Left renal pelvis (tissue), 4 donors: ENCODE measurements around the gene PSAPL1. TPM values are rescaled to one million over a fixed set of nuclear protein-coding genes. Genes with fewer than 3 reads are reported as not detected.
A peak's percentile ranks its signal among the peaks of the same experiment; 100 is the strongest.

Experiments used
- DNase-seq, 4 donors: peaks; one replicate each; pipeline ENCODE4 v3.0.0-alpha.2; 2013; ENCODE audit warnings: low read depth in 4 of 4, low spot score in 3 of 4
- polyA plus RNA-seq, 4 donors: library from polyadenylated mRNA; unstranded; fragments of 120-200 nt; gene quantifications; one replicate each; pipeline ENCODE4 v1.2.1, GENCODE V29; 2013; ENCODE audit not compliant: insufficient read length in 4 of 4

PSAPL1 gene, protein sequence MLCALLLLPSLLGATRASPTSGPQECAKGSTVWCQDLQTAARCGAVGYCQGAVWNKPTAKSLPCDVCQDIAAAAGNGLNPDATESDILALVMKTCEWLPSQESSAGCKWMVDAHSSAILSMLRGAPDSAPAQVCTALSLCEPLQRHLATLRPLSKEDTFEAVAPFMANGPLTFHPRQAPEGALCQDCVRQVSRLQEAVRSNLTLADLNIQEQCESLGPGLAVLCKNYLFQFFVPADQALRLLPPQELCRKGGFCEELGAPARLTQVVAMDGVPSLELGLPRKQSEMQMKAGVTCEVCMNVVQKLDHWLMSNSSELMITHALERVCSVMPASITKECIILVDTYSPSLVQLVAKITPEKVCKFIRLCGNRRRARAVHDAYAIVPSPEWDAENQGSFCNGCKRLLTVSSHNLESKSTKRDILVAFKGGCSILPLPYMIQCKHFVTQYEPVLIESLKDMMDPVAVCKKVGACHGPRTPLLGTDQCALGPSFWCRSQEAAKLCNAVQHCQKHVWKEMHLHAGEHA
- polyA plus RNA-seq, result not detected

DNA sequence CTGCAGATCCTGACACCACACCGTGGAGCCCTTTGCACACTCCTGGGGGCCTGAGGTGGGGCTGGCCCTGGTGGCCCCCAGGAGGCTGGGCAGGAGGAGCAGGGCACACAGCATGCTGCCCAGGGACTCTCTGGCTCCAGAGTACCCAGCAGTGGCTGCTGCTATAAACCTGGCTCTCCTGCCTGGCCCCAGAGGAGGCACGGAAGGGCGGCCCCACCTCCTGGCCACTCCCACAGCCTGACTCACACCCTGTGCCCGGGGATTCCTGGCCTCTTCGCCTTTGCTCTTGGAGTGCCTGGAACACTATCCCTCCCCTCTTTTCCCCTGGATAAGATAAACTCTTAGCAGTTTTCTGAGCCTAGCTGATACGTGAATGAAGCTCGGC is at the start of gene PSAPL1:
Gene PSAPL1, minus strand, starts transcription at position 165 of the 385 bp plus-strand sequence. Its CDS starts 51 bp downstream, at position 114.
- DNase-seq, result no peak

DNA sequence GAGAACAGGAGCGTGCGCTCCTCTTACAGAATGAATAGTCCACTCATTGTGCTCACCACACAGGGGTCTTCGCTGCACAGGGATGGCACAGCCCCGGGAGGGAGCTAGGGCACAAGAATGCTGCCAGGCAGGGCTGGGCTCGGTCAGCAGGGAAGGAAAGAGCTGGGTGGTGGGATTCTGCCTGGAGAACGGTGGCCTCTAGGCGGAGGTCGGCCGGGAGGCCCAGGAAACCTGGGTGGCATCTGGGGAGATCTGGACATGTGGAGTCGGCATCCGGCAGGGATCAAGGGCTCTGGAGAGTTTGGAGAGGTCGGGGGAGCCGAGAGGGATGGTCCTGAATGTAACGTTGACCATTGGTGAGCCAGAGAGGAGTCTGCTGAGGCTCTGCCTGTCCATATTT is 46.5 kb upstream of the PSAPL1 start:
- DNase-seq, result no peak

DNA sequence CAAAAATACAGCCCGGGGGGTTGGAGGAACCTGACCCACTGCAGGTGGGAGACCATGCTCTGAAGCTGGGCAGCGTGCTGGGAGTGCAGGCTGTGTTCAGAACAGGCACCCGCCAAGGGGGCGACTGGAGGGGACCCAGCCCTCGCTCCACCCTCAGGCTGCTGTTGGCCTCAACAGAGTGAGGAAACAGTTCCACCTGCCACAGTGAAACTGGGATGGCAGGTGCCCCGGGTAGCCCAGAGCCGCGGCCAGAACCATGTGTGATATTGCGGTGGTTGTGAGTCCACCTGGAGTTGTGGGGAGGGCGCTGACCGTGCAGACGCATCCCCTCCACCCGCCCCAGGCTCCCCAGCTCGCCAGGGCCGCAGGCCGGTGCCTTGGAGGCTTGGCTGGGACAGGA is 45.7 kb upstream of the PSAPL1 start:
- DNase-seq, result no peak

DNA sequence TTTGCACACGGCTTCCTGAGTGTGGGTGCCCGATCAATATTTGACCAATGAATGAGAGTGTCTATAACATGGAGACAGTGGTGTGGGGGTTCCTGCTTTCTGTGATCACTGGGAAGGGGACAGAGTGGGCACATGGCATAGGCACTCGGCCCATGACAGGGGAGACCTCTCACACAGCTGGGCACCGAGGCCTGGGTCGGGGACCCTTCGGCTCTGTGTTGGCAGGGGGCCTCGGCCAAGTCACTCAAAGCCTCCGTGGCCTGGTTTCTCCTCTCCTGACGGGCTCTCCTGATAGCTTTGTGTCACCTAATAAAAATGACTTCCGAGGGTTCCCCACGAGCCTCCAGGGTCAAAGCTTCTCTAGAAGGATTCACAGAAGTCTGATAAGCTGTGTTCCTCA is 43.9 kb upstream of the PSAPL1 start:
- DNase-seq, result no peak

DNA sequence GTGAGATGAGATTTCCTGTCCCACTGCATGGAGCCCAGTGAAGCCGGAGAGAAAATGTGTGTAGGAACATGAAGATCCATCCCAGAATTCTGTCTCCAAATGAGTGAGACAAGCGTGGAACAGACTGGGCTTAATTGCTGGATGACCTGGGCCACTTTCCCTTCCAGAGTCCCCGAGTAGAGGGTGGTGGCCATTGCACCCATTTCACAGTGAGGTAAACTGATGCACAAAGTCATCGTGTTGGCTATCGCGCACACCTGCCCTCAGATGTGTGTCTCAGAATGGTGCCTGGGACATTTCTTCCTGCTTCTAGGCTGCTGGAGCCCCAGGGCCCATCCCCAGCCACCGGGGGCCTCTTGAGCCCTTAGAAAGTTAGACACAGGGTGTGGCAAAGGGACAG is 43.0 kb upstream of the PSAPL1 start:
- no peak for DNase-seq

DNA sequence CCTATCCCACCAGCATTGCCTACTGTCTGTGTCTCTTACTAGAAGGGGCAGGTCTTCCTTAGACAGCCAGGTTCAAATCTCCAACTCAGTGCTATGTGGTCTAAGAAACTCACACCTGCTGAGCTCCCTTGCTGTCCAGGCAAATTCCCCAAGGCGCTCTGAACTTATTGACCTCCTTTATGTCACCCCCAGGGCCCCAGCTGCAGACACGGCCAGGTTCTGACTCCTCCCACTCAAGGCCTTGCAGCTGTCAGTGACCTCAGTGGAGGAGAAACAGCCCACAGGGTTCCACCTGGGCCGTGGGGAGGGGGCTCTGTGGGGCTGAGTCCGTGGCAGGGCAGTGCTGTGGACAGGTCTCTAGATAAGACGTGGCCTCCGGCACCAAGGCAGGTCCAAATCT is 42.1 kb upstream of the PSAPL1 start:
- no peak for DNase-seq

DNA sequence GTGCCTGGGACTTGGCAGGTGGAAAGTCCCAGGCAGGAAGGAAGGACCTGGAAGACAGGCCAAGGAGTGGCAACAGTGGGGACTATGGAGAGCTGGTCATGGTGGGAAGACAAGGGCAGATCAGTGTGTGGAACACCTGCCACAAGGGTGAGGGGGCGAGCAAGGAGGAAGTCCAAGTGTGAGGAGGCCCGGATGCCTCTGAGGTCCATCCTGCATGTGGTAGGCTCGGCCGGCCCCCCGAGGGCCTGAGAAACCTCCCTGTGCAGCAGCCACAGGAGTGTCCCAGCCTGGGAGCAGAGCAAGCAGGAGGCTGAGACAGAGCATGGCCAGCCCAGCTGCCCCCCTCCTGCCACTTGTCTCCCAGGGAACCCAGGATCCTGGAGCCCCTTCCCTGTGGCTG is 40.5 kb upstream of the PSAPL1 start:
- no peak for DNase-seq

DNA sequence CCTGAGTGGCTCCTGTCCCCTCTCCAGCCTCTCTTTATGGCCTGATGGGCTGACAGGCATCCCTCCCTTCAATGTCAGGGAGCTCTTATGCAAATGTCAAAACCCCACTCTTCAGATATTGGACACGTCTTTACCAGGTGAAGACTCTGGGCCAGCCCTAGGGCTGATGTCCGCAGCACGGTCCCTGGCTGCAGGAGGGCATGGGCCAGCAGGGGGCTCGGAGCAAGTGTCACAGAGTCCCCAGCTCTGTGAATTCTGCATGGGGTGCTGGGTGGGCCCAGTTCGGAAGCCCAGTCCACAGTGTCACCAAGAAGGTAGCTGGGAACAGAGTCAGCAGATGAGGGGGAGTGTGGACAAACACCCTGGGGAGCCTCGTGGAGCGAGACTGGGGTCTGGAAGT is 39.6 kb upstream of the PSAPL1 start:
- DNase-seq, result no peak

DNA sequence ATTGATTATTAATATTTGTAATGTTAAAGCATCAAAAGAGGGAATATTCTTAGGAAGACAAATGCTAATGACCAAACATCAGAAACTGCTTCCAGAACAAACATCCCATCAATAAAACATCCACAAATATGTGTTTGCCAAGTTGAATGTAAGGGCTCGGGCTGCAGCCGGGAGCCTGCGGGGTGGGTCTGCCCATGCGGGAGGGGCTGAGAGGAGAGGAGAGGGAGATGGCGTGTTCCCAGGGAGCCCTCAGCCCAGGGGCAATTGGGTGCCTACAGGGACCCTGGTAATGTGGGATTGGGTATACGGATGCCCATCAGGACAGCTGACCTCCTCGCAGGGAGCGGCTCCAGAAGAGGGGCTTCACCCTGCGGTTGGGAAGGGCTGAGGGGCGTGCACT is 38.4 kb upstream of the PSAPL1 start:
- no peak for DNase-seq

DNA sequence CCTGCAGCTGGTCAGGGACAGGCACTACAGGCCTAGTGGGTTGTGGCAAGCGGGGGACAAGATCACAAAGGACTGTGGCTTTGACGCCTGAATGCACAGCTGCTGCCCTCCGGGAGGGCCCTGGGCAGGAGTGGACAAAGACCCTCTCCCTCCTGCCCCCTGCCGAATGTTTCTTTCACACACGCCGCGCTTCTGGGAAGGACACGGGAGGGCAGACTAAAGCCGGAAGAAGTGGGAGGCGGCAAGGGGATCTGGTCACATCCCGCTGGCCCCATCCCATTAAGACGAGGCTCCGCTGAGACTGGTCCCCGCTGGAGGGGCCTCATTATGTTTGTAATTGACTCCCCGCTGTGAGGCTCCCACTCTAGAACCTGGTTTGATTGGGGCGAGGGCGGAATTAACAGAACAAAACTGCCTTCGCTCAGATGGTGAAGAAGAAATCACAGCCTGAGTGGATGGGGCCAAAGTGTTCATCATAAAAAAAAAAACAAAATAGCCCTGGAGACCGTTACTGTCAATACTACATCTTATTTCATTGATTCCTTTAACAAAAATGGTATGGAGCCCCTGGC is 37.8 kb upstream of the PSAPL1 start:
- peak in 2 of 4 donors; percentile 24 to 41 for DNase-seq

DNA sequence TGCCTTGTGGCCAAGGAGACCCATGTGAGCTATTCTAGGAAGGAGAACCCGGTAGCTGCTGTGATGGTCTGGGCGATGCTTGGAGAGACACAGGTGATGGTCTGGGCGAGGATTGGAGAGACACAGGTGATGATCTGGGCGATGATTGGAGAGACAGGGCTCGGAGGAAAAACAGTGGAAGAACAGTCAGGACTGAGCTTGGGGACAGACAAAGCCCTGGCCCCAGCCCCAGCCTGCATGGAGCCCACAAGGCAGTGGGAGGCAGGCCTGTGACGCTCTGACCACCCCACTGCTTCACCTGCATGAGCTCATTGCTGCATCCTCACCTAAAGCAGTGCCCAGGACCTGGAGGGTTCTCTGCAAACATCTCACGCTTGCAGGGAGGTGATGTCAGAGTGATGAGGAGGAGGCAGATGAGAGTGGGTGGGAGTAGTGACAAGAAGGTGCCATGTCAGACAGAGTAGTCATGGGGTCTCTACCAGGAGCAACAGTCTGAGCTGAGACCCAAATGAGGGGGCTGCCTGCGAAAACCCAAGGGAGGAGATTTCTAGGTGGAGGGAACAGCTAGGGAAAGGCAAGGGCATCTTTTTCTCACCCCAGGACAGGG is 35.9 kb upstream of the PSAPL1 start:
- DNase-seq, result no peak

DNA sequence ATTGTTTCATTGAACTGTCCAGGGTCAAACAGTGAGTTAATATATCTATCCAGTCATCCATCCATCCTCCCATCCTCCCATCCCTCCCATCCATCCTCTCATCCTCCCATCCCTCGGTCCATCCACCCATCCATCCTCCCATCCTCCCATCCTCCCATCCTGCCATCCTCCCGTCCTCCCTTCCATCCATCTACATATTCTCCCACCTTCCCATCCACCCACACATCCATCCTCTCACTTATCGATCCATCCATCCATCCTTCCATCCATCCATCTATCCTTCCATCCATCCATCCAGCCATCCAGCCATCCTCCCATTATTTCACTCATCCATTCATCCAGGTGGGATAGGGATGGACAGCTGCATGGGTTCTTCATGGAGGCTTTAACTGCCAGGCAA is 35.4 kb upstream of the PSAPL1 start:
- no peak for DNase-seq

DNA sequence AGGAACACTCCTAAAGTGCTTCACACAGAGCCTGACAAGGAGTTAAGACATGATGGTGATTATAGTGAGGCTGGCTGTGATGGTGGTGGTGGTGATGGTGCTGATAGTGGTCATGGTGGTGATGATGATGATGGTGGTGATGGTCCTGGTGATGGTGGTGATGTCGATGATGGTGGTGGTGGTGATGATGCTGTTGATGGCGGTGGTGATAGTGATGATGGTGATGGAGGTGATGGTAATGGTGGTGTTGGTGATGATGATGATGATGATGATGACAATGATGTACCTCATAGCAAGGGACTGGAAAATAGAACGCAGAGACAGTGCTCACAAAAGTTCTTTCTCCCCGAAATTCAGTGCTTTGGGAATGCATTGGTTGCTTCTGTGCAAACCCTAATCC is 34.3 kb upstream of the PSAPL1 start:
- DNase-seq, result no peak

DNA sequence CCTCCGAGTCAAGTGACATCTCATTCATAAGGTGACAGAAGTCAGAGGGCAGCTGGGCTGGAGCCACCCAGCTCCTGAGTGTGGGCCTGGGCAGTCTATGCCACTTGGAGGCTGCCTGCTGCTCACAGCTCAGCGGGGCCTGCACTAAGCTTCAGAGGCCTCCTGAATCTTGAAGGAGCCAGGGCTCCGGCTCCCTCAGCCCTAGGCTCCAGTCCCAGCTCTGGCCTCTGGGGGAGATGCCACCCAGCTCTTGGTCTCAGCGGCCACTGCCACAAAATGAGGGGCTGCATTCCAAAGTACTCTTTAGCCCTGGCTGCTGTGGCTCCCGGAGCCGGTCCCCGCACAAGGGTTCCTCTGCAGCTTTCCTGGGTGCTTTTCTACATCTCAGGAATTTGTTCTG is 32.7 kb upstream of the PSAPL1 start:
- DNase-seq, result no peak

DNA sequence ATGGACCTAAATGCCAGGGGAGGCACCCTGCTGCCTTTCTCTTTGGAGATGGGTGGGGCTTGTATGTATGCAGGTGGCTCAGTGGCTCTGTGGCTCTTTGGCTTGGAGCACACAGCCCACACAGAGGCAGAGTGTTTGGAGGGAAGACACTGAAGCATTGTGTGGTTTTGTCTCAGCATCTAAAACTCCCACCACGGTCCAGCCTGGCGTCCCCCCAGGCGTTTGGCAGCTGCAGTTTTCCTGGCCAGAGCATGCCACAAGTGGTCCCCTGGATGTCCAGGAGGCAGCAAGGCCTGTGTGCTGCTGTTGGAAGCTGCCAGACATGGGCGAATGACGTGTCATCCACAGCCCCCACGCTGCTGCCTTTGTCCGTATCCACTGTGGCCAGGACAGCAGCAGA is 32.2 kb upstream of the PSAPL1 start:
- DNase-seq, result no peak

DNA sequence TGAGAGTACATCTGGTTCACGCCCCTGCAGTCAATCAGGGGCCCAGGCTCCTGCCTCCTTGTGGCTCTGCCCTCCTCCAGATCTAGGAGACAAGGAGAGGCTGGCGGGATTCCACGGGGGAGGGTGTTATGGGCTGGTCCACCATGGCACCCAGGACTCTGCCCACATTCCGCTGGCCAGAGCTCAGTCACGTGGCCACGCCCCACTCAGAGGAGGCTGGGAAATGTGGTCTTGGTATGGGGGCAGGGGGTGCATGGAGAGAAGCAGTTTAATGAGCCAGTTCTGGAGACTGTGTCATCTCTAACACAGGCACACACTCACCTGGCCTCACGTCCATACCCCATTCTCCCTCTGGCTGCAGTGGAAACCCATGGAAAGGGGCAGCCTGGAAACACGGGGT is 31.5 kb upstream of the PSAPL1 start:
- DNase-seq, result no peak

DNA sequence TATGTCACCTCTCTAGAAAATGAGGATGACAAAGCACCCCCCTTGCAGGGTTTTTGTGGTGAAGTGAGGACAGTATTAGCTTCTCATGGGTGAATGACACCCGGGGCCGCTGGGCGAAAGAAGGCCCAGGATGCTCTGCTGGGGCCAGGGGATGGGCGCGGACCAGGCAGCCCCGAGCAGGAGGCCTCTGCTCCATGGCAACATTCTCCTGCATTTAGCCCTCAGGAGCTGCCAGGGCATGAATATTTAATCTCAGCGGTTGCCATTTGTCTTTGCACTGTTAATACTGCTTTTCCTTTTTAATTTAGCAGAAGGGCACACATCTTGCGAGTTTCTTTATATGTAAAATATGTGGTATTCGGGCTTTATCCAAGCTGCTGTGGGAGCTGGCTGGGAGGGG is 30.3 kb upstream of the PSAPL1 start:
- DNase-seq, result no peak

DNA sequence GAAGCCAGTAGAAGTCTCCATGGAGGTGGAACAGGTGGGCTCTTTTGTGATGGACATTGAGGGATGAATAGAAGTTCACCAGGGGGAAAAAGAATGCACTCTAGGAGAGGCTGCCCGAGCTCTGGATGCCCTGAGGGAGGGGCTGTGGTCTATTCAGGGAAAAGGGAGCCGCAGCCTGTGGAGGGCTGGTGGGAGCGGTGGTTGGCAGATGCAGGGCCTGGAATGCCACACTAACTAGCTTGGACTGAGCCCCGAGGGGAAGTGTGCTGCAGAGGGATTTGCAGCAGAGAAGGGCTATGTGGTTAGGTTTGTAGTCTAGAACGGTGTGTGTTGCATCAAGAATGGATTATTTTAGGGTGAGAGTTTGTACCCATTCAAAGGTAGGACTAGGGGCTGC is 29.5 kb upstream of the PSAPL1 start:
- no peak for DNase-seq

DNA sequence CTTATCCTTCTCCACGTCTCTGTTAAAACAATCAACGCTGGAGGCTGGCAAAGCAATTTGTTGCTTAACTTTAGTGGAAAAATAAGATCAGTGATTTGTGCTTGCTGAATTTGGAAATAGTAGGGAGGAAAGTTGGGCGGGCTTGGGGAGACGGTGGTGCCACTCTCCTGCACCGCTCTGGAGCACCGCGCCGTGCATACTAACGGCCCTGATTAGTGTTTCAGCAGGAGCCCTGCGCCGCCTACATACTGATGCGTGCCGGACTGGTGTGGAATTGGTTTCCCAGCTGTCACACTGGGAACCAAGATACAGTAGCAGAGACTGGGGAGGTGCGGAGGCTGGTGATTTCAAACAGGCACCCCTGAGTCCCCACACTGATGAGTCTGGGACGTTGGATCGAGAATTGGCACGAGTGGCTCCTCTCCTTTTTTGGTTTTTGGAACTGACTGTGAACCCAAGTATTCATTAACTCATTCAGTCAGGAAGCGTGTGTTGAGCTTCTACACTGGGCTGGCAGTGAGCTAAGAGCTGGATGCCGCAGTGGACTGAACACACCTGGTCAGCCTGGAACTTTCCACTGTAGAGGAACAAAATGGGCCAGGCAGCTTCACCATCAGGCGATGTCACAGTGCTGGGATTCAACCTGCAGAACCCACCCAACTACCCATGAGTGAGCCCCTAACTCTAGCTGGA is 29.0 kb upstream of the PSAPL1 start:
- no peak for DNase-seq

DNA sequence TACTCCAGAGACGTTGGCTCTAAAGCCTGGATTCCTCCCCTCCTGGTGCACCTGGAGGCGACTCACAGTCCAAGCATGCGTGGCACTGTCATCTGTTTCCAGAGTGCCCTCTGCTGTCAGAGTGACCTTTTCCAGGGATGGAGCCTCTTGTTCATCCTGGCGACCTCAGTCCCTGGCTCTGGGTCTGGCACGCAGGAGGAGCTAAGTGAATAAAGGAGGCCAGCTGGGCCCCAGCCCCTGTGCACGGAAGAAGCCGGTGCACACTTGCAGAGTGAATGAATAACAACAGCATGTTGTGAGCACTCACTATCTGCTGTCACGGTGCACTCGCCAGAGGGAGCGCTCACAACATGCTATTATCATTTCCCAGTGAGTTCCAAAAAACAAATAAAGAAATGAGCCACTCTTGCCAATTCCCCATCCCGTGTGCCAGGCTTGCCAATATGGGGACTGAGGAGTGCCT is 27.8 kb upstream of the PSAPL1 start:
- peak in 1 of 4 donors; percentile 12 for DNase-seq

DNA sequence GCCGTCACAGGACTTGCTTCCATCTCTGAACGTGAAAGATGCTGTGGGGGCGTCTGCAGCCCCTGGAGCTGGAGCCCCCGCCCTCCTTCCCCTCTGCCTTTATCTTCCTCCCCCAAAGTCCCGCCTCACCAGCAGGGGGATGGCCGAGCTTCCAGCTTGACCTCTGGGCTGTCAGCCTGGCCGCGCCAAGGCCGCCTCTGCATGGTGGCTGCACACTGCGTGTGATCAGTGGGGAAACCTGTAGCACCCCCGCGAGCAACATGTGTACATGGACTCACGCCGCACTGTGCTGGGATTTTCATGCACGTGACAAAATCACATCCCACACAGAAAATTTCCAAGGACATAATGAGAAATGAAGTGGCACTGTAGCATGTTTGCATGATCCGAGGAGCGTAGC is 26.5 kb upstream of the PSAPL1 start:
- no peak for DNase-seq
